Measurements from ENCODE around the gene QRICH1.

QRICH1 gene

DNA sequence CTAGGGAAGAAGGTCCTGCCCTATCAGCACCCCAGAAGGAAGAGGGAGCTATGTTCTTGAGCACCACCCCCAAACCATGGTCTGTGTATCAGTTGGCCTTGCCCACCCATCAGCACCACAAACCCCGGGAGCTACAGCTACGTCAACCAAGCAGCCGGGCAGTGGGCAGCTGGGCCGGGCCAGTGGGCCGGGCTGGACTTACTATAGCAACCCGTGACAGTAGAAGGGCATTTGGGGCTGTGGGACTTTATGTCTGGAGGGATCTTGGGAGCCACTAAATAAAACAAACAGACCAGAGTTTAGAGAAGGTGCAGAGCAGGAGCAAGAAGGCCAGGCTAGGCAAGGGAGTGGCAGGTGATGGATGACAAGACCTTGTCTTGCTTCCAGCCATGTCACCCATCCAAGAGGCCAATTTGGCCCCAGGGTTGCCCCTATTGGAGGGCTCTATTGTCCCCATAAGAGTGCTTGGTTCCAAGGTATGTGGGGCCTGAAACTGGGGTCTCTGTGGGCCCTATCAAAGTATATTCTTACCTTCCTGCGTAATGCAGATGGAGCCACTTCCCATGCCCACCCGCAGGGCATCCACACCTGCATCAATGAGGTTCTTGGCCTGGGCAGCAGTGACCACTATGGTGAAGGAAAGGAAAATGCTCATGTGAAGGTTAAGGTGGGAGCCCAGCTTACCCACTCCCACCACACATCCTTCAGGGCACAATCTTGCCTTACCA is 67.9 kb downstream of the QRICH1 start:
- no peak overlapping the region for H3K27ac ChIP-seq
- peaks cover 67% of the 10 kb centered on the region for H3K36me3 ChIP-seq
- TF ChIP-seq, protein P1, sequence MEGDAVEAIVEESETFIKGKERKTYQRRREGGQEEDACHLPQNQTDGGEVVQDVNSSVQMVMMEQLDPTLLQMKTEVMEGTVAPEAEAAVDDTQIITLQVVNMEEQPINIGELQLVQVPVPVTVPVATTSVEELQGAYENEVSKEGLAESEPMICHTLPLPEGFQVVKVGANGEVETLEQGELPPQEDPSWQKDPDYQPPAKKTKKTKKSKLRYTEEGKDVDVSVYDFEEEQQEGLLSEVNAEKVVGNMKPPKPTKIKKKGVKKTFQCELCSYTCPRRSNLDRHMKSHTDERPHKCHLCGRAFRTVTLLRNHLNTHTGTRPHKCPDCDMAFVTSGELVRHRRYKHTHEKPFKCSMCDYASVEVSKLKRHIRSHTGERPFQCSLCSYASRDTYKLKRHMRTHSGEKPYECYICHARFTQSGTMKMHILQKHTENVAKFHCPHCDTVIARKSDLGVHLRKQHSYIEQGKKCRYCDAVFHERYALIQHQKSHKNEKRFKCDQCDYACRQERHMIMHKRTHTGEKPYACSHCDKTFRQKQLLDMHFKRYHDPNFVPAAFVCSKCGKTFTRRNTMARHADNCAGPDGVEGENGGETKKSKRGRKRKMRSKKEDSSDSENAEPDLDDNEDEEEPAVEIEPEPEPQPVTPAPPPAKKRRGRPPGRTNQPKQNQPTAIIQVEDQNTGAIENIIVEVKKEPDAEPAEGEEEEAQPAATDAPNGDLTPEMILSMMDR (IDR thresholded peaks at IDR 0.05; ENCODE audit: low read depth, low read length): no peak
- H3K4me3 ChIP-seq (ENCODE audit: low read depth, low read length): no peak overlapping the region
- no peaks in the 10 kb centered on the region for H3K9me3 ChIP-seq (ENCODE audit: severe bottlenecking)
- DNase-seq: no peak
- H3K27me3 ChIP-seq (ENCODE audit: insufficient read depth, low read depth, severe bottlenecking): no peaks in the 10 kb centered on the region

DNA sequence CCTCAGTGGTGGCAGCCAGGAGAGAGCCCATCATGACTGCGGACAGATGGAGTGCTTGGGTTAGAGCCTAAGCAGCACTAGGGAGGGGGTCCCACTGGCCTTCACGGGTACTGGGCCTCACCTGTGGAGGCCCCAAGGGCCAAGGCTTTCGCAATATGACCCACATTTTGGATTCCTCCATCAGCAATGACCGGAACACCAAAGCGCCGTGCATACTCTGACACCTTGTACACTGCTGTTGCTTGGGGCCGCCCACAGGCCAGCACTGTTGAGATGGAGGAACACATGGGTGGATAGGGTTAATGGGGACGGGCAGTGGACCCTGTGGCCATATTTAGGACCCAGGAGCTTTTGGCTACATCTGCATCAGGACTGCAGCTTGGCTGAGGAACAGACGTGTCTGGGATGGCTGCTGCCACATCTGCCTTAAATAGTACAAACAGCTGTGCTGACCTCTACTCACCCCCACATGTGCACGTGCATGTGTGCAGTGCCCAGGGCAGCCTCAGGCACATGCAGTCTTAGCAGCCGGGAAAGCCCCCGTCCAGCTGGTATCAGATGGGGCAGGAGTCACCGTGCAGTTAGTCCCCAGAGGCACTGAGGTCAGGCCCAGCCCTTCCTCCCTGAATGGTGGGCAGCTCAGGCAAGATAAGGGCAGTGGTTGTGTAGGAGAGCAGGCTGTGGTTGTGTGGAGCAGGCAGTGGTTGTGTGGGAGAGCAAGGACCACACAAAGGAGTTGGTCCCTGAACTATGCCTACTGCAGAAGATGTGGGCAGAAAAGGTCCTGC is 68.7 kb downstream of the QRICH1 start:
- no peaks in the 10 kb centered on the region for H3K9me3 ChIP-seq (ENCODE audit: severe bottlenecking)
- no peak overlapping the region for H3K4me3 ChIP-seq (ENCODE audit: low read depth, low read length)
- no peak overlapping the region for H3K27ac ChIP-seq
- peaks cover 62% of the 10 kb centered on the region for H3K36me3 ChIP-seq
- TF ChIP-seq, protein P1 (IDR thresholded peaks at IDR 0.05; ENCODE audit: low read depth, low read length): no peak
- no peak for DNase-seq
- no peaks in the 10 kb centered on the region for H3K27me3 ChIP-seq (ENCODE audit: insufficient read depth, low read depth, severe bottlenecking)

DNA sequence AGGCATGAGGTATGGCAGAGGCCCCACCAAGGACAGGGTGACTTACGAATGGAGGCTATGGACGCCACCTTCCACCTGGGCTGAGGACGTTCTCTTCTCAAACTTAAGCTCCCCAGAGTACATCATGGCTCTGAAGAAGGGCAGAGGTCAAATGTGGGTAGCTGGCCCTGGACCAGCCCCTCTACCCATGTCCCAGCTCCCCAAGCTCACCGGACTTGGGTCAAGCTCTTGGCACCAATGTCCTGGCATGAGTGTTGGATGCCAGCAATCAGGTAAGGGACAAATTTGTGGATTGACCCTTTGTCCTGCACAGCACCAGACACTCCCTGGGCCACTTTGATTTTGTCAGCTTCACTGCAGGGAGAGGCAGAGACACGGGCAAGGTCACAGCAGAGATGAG is 69.4 kb downstream of the QRICH1 start:
- H3K27ac ChIP-seq: no peak overlapping the region
- no peaks in the 10 kb centered on the region for H3K27me3 ChIP-seq (ENCODE audit: insufficient read depth, low read depth, severe bottlenecking)
- DNase-seq: no peak
- no peaks in the 10 kb centered on the region for H3K9me3 ChIP-seq (ENCODE audit: severe bottlenecking)
- no peak overlapping the region for H3K4me3 ChIP-seq (ENCODE audit: low read depth, low read length)
- H3K36me3 ChIP-seq: peaks cover 56% of the 10 kb centered on the region
- TF ChIP-seq, protein P1 (IDR thresholded peaks at IDR 0.05; ENCODE audit: low read depth, low read length): no peak

GRCh38 chr3:49023775-49024174 is 70.1 kb downstream of the QRICH1 start:
- Histone ChIP-seq H3K27me3 (ENCODE audit: insufficient read depth, low read depth, severe bottlenecking) (no peaks in the 10 kb centered on the region), H3K9me3 (ENCODE audit: severe bottlenecking) (no peaks in the 10 kb centered on the region), H3K36me3 (peaks cover 56% of the 10 kb centered on the region), H3K27ac (no peak overlapping the region), H3K4me3 (ENCODE audit: low read depth, low read length) (no peak overlapping the region)
- DNase-seq: no peak
- TF ChIP-seq, protein P1 (IDR thresholded peaks at IDR 0.05; ENCODE audit: low read depth, low read length): no peak

- H3K36me3 ChIP-seq: peaks cover 47% of the 10 kb centered on the region
- H3K27ac ChIP-seq: peak overlapping the region; percentile 97
- TF ChIP-seq, protein P1 (IDR thresholded peaks at IDR 0.05; ENCODE audit: low read depth, low read length): no peak
- no peaks in the 10 kb centered on the region for H3K27me3 ChIP-seq (ENCODE audit: insufficient read depth, low read depth, severe bottlenecking)
- no peaks in the 10 kb centered on the region for H3K9me3 ChIP-seq (ENCODE audit: severe bottlenecking)
- H3K4me3 ChIP-seq (ENCODE audit: low read depth, low read length): peak overlapping the region; percentile 75
- no peak for DNase-seq
Observed at GRCh38 chr3:49022688-49023171, 71.1 kb downstream of the QRICH1 start.

All from WERI-Rb-1 (cell line).